ENCODE measurements around the gene KIF2C. TPM values are rescaled to one million over a fixed set of nuclear protein-coding genes. Genes with fewer than 3 reads are reported as not detected.

Gene KIF2C
- total RNA-seq, 1 donor from 2014 or later = 3.2 TPM

DNA sequence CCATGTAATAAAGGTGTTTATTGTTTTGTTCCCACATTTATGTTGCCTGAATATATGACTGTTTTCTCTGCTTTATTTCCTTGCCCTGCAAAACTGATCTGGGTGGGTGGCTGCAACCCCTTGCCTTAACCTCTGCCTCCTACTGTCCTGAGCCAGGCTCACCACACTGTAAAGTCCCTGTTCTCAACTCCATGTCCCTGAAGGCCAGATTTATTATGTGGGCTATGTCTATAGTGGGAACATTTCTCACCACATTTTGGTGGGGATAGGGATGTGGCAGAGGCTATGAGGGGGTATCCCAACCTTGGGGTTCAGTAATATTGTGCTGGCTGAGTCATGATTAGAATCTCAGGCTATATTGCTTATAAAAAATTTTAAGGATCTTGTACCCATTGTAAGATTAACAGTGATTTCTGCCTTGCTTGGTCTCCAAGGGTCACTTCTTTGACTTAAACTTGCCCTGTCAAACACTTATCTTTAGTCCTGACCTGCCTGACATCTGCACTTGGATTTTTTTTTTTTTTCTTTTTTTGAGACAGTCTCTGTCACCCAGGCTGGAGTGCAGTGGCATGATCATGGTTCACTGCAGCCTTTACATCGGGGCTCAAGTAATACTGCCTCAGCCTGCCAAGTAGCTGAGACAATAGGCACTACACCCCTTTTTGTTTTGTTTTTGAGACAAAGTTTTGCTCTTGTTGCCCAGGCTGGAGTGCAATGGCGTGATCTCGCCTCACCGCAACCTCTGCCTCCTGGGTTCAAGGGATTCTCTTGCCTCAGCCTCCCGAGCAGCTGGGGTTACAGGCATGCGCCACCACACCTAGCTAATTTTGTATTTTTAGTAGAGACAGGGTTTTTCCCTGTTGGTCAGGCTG is 39.3 kb downstream of the KIF2C start:
- Histone ChIP-seq H3K9ac (ENCODE audit: low read length) (peak overlapping the region; percentile 12), H2AFZ (ENCODE audit: low read depth, low read length) (no peak overlapping the region), H3K4me2 (ENCODE audit: low read length) (peak overlapping the region; percentile 95), H3K79me2 (ENCODE audit: insufficient read depth, low read length) (peaks cover 45% of the 10 kb centered on the region), H3K27ac (ENCODE audit: low read depth, low read length) (no peak overlapping the region), H3K36me3 (ENCODE audit: insufficient read depth, low read length) (peaks cover 27% of the 10 kb centered on the region), H3K9me3 (ENCODE audit: insufficient read depth, low read depth, low read length) (no peaks in the 10 kb centered on the region), H4K20me1 (ENCODE audit: insufficient read depth, low read length) (peaks cover 55% of the 10 kb centered on the region), H3K4me1 (ENCODE audit: insufficient read depth, low read length) (peaks cover 21% of the 10 kb centered on the region), H3K27me3 (ENCODE audit: insufficient read depth, low read length) (no peaks in the 10 kb centered on the region), H3K4me3 (ENCODE audit: insufficient read depth, low read depth, low read length) (peak overlapping the region; percentile 86)
- peaks cover 5% of the 10 kb centered on the region for H3K27me3 Mint-ChIP-seq (ENCODE audit: low read depth, unreplicated experiment)
- no peak overlapping the region for H3K27ac Mint-ChIP-seq (ENCODE audit: unreplicated experiment)
- H3K36me3 Mint-ChIP-seq (ENCODE audit: low read depth, unreplicated experiment) = peaks cover 27% of the 10 kb centered on the region
- DNase-seq (ENCODE audit: low read depth) (no peak), FAIRE-seq (no peak)
- H3K4me3 Mint-ChIP-seq (ENCODE audit: unreplicated experiment) = peak overlapping the region; percentile 92
- H3K9me3 Mint-ChIP-seq (ENCODE audit: unreplicated experiment) = no peaks in the 10 kb centered on the region
- peaks cover 20% of the 10 kb centered on the region for H3K4me1 Mint-ChIP-seq (ENCODE audit: low read depth, unreplicated experiment)
- no peak for TF ChIP-seq EZH2 (IDR thresholded peaks at IDR 0.05; ENCODE audit: insufficient read depth, low read length)

- Histone ChIP-seq H3K79me2 (ENCODE audit: insufficient read depth, low read length) (peaks cover 37% of the 10 kb centered on the region), H3K9me3 (ENCODE audit: insufficient read depth, low read depth, low read length) (no peaks in the 10 kb centered on the region), H3K4me1 (ENCODE audit: insufficient read depth, low read length) (peaks cover 32% of the 10 kb centered on the region), H3K4me3 (ENCODE audit: insufficient read depth, low read depth, low read length) (no peak overlapping the region), H4K20me1 (ENCODE audit: insufficient read depth, low read length) (peaks cover 55% of the 10 kb centered on the region), H3K4me2 (ENCODE audit: low read length) (no peak overlapping the region), H2AFZ (ENCODE audit: low read depth, low read length) (no peak overlapping the region), H3K36me3 (ENCODE audit: insufficient read depth, low read length) (peaks cover 27% of the 10 kb centered on the region), H3K9ac (ENCODE audit: low read length) (no peak overlapping the region), H3K27ac (ENCODE audit: low read depth, low read length) (no peak overlapping the region), H3K27me3 (ENCODE audit: insufficient read depth, low read length) (no peaks in the 10 kb centered on the region)
- FAIRE-seq (no peak), DNase-seq (ENCODE audit: low read depth) (no peak)
- peaks cover 9% of the 10 kb centered on the region for H3K27me3 Mint-ChIP-seq (ENCODE audit: low read depth, unreplicated experiment)
- H3K4me3 Mint-ChIP-seq (ENCODE audit: unreplicated experiment) = no peak overlapping the region
- peaks cover 27% of the 10 kb centered on the region for H3K36me3 Mint-ChIP-seq (ENCODE audit: low read depth, unreplicated experiment)
- H3K27ac Mint-ChIP-seq (ENCODE audit: unreplicated experiment) = no peak overlapping the region
- H3K4me1 Mint-ChIP-seq (ENCODE audit: low read depth, unreplicated experiment) = peaks cover 20% of the 10 kb centered on the region
- TF ChIP-seq EZH2 (IDR thresholded peaks at IDR 0.05; ENCODE audit: insufficient read depth, low read length) = no peak
- TF ChIP-seq, protein P1, sequence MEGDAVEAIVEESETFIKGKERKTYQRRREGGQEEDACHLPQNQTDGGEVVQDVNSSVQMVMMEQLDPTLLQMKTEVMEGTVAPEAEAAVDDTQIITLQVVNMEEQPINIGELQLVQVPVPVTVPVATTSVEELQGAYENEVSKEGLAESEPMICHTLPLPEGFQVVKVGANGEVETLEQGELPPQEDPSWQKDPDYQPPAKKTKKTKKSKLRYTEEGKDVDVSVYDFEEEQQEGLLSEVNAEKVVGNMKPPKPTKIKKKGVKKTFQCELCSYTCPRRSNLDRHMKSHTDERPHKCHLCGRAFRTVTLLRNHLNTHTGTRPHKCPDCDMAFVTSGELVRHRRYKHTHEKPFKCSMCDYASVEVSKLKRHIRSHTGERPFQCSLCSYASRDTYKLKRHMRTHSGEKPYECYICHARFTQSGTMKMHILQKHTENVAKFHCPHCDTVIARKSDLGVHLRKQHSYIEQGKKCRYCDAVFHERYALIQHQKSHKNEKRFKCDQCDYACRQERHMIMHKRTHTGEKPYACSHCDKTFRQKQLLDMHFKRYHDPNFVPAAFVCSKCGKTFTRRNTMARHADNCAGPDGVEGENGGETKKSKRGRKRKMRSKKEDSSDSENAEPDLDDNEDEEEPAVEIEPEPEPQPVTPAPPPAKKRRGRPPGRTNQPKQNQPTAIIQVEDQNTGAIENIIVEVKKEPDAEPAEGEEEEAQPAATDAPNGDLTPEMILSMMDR (IDR thresholded peaks at IDR 0.05; ENCODE audit: insufficient read depth, low read depth, low read length) = no peak
- no peaks in the 10 kb centered on the region for H3K9me3 Mint-ChIP-seq (ENCODE audit: unreplicated experiment)
Measured at GRCh38 chr1:44780583-44781121, 41.0 kb downstream of the KIF2C start.

- no peak for FAIRE-seq
- H4K20me1 ChIP-seq (ENCODE audit: insufficient read depth, low read length) = peaks cover 26% of the 10 kb centered on the region
- peaks cover 6% of the 10 kb centered on the region for H3K36me3 ChIP-seq (ENCODE audit: insufficient read depth, low read length)
- peaks cover 6% of the 10 kb centered on the region for H3K79me2 ChIP-seq (ENCODE audit: insufficient read depth, low read length)
- DNase-seq (ENCODE audit: low read depth) = no peak
- peak overlapping the region; percentile 77 for H2AFZ ChIP-seq (ENCODE audit: low read depth, low read length)
- no peaks in the 10 kb centered on the region for H3K9me3 ChIP-seq (ENCODE audit: insufficient read depth, low read depth, low read length)
- peaks cover 25% of the 10 kb centered on the region for H3K4me1 ChIP-seq (ENCODE audit: insufficient read depth, low read length)
- H3K36me3 Mint-ChIP-seq (ENCODE audit: low read depth, unreplicated experiment) = peaks cover 13% of the 10 kb centered on the region
- peak overlapping the region; percentile 66 for H3K27ac Mint-ChIP-seq (ENCODE audit: unreplicated experiment)
- H3K4me1 Mint-ChIP-seq (ENCODE audit: low read depth, unreplicated experiment) = peaks cover 5% of the 10 kb centered on the region
- H3K4me3 ChIP-seq (ENCODE audit: insufficient read depth, low read depth, low read length) = no peak overlapping the region
- H3K4me2 ChIP-seq (ENCODE audit: low read length) = peak overlapping the region; percentile 83
- H3K9me3 Mint-ChIP-seq (ENCODE audit: unreplicated experiment) = no peaks in the 10 kb centered on the region
- peaks cover 9% of the 10 kb centered on the region for H3K27me3 Mint-ChIP-seq (ENCODE audit: low read depth, unreplicated experiment)
- no peak overlapping the region for H3K27ac ChIP-seq (ENCODE audit: low read depth, low read length)
- TF ChIP-seq EZH2 (IDR thresholded peaks at IDR 0.05; ENCODE audit: insufficient read depth, low read length) = no peak
- TF ChIP-seq, protein P1 (IDR thresholded peaks at IDR 0.05; ENCODE audit: insufficient read depth, low read depth, low read length) = no peak
- no peaks in the 10 kb centered on the region for H3K27me3 ChIP-seq (ENCODE audit: insufficient read depth, low read length)
- peak overlapping the region; percentile 69 for H3K4me3 Mint-ChIP-seq (ENCODE audit: unreplicated experiment)
- peak overlapping the region; percentile 63 for H3K9ac ChIP-seq (ENCODE audit: low read length)
Measured at GRCh38 chr1:44783697-44784093, 44.1 kb downstream of the KIF2C start.

Measured in astrocyte (in vitro differentiated cells and primary cell).